WERI-Rb-1 (cell line): ENCODE measurements around the gene PLEKHG3.
"Not testable (repeated sequence)": the region's sequence is repeated elsewhere in the genome, so short reads cannot be mapped to it uniquely, and the experiment has no call there.

Source experiments
- DNase-seq: peaks from one replicate; pipeline ENCODE4 v3.0.0-alpha.2; 2020
- H3K27ac ChIP-seq: fragments of 250-450 bp; sonication (Bioruptor Pico); 2 replicates; pipeline ENCODE4 v1.5.1; 2020; ENCODE audit warnings: mild to moderate bottlenecking, moderate library complexity
- H3K27me3 ChIP-seq: fragments of 250-450 bp; sonication (Bioruptor Pico); 2 replicates; pipeline ENCODE4 v1.5.1; 2021; ENCODE audit warnings: mild to moderate bottlenecking, low read depth, moderate library complexity; ENCODE audit not compliant: insufficient read depth, severe bottlenecking
- H3K36me3 ChIP-seq: fragments of 250-450 bp; sonication (Bioruptor Pico); 2 replicates; pipeline ENCODE4 v1.5.1; 2020; ENCODE audit warnings: mild to moderate bottlenecking, moderate library complexity
- H3K4me3 ChIP-seq: 2 replicates; pipeline ENCODE4 v1.5.1; 2011; ENCODE audit warnings: low read depth, mild to moderate bottlenecking, control low read depth, low read length
- H3K9me3 ChIP-seq: fragments of 250-450 bp; sonication (Bioruptor Pico); 2 replicates; pipeline ENCODE4 v1.5.1; 2021; ENCODE audit warnings: mild to moderate bottlenecking, moderate library complexity; ENCODE audit not compliant: severe bottlenecking
- TF ChIP-seq, protein P1 (sequence below): IDR thresholded peaks from 2 replicates; pipeline ENCODE4 v1.5.1; 2011; ENCODE audit warnings: low read depth, mild to moderate bottlenecking, control low read depth, inconsistent platforms, low read length

Gene PLEKHG3

DNA sequence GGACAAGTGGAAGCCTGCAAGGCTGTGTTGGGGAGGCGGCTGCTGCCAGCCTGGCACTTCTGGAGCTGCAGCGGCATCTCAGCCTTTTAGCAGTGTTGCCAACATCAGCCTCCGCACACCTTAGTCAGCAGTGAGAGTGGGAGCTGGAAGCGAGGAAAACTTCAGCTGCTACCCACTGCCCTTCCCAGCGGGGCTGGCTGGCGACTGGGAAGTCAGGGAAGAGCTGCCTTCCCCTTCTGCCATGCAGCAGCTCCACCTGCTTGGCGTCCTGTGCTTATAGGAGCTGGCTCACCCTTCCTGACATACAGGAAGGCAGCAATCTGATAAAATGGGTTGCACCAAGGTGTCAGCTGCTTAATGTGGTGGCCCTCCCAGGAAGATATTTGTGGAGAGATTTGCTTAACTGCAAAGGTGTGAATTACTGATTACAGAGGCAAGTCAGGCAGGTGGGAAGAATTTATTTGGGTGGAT lies 15.4 kb upstream of the PLEKHG3 start:
- no peaks in the 10 kb centered on the region for H3K36me3 ChIP-seq
- TF ChIP-seq, protein P1, sequence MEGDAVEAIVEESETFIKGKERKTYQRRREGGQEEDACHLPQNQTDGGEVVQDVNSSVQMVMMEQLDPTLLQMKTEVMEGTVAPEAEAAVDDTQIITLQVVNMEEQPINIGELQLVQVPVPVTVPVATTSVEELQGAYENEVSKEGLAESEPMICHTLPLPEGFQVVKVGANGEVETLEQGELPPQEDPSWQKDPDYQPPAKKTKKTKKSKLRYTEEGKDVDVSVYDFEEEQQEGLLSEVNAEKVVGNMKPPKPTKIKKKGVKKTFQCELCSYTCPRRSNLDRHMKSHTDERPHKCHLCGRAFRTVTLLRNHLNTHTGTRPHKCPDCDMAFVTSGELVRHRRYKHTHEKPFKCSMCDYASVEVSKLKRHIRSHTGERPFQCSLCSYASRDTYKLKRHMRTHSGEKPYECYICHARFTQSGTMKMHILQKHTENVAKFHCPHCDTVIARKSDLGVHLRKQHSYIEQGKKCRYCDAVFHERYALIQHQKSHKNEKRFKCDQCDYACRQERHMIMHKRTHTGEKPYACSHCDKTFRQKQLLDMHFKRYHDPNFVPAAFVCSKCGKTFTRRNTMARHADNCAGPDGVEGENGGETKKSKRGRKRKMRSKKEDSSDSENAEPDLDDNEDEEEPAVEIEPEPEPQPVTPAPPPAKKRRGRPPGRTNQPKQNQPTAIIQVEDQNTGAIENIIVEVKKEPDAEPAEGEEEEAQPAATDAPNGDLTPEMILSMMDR = no peak
- no peaks in the 10 kb centered on the region for H3K9me3 ChIP-seq
- no peak overlapping the region for H3K4me3 ChIP-seq
- H3K27ac ChIP-seq = no peak overlapping the region
- no peaks in the 10 kb centered on the region for H3K27me3 ChIP-seq
- no peak for DNase-seq

DNA sequence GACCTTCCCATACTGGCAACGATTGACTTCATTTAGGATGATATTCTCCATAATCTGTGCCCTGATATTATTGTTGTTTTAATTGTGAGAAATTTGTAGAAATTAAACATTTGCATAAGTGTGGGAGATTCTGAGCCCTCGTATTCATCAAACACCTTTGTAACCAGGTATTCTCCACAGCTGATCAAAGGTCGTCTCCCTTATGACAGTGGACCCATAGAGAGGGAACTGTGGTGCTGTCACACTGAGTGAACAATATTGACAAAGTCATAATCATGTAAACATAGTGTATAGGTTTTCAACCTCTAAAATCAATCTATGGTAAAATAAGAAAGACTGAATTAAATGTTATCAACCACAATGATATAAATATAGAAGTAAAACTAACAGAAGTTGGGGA lies 14.9 kb upstream of the PLEKHG3 start:
- Histone ChIP-seq H3K27me3 (no peaks in the 10 kb centered on the region), H3K36me3 (no peaks in the 10 kb centered on the region), H3K4me3 (no peak overlapping the region), H3K27ac (no peak overlapping the region), H3K9me3 (no peaks in the 10 kb centered on the region)
- no peak for DNase-seq
- TF ChIP-seq, protein P1 = no peak

DNA sequence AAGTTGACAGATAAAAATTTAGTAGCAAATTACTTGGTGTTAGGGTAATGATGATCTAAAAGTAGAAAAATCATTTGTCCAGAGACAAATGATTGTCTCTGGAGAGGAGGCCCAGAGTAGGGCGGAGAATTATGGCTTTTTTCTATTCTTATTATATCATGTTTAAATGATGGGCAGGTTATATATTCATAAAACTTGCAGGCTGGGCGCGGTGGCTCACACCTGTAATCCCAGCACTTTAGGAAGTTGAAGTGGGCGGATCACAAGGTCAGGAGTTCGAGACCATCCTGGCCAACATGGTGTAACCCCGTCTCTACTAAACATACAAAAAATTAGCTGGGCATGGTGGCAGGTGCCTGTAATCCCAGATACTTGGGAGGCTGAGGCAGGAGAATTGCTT lies 13.6 kb upstream of the PLEKHG3 start:
- not testable (repeated sequence) for H3K27me3 ChIP-seq, H3K9me3 ChIP-seq, DNase-seq, H3K36me3 ChIP-seq, H3K4me3 ChIP-seq, H3K27ac ChIP-seq

DNA sequence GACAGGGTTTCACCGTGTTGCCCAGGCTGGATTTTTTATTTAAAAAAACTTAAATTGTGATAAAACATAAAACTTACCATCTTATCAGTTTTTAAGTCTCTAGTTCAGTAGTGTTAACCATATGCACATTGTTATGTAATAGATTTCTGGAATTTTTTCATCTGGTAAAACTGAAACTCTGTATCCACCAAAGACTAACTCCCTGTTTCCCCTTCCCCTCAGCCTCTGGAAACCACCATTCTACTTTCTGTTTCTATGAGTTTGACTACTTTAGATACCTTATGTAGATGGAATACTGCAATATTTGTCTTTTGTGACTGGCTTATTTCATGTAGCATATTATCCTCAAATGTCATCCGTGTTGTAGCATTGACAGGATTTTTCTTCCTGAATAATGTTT lies 12.8 kb upstream of the PLEKHG3 start:
- no peaks in the 10 kb centered on the region for H3K27me3 ChIP-seq
- DNase-seq = no peak
- TF ChIP-seq, protein P1 = no peak
- H3K36me3 ChIP-seq = no peaks in the 10 kb centered on the region
- H3K4me3 ChIP-seq = no peak overlapping the region
- no peak overlapping the region for H3K27ac ChIP-seq
- no peaks in the 10 kb centered on the region for H3K9me3 ChIP-seq

DNA sequence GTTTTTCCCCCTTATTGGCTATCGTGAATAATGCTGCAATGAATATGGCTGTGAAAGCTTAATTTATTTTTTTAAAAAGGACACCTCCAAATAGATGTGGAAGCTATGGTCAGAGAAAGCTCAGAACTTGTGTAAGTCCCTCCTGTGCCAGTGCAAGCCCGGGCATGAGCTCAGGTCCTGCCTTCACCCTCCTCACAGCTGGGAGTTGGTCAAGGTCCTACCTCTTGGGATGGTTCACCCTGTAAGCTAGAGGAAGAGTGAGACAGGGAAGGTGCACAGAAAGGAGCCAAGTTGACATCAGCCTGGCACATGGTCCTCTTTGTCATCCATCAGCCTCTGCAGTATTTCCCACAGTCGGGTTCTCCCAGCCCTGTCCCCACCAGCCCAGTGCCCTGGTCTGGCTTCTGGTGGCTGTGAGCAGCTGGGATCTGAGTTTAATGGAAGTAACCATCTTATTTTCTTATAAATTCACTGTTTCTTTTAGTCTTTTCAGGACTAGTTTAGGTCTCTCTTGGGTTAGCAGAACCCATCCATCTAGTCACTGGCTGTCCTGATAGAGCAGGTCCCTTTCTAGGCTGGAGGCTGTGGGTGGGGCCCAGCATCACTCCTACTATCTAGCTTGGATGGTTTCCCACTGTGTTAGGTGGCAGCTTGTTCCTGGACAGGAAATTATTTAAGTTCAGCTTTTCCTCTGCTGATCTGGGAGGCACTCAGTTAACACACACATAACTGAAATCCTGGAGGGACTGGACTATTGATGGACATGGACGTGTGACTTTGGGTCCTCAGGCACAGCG lies 11.8 kb upstream of the PLEKHG3 start:
- Histone ChIP-seq H3K4me3 (no peak overlapping the region), H3K27ac (no peak overlapping the region), H3K9me3 (no peaks in the 10 kb centered on the region), H3K27me3 (no peaks in the 10 kb centered on the region), H3K36me3 (no peaks in the 10 kb centered on the region)
- TF ChIP-seq, protein P1 = no peak
- no peak for DNase-seq

DNA sequence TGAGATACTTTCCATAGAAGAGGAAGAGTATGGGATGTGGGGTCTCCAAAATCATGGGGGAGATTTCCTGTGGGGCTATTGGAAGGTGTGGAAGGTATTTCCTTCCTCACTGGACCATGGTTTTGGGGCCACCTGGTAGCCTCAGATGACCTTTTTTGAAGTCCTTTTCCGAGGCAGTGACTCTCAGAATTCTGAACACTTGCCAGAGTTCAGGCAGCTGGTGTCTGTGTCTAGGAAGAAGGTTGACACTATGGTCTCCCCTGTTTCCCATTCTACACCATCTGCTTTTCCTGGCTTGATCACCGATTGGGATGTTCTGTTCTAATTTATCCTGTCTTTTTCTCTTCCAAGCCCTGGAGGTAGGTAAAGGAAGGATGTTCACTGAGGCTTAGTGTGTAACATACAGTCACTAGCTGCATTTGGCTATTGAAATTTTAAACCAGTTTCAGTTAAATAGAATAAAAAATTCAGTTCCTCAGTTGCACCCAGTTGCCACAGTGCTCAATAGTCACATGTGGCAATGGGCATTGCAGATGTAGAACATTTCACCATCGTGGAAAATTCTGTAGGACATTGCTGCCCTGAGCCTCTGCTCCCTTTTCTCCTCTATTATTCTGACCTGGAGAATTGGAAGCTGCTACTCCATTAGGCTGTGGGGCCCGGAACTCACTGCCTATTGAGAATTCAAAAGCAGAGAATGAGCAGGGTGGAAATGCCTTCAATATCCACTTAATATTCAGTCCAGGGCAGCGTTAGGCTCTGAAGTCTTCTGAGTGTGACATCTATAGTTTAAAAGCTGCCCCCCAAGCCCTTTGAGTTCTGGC lies 11.0 kb upstream of the PLEKHG3 start:
- DNase-seq = no peak
- TF ChIP-seq, protein P1 = no peak
- Histone ChIP-seq H3K9me3 (no peaks in the 10 kb centered on the region), H3K4me3 (no peak overlapping the region), H3K36me3 (no peaks in the 10 kb centered on the region), H3K27me3 (no peaks in the 10 kb centered on the region), H3K27ac (no peak overlapping the region)
